Measurements from ENCODE around the gene GTF2H3.

The GTF2H3 gene

GRCh38 chr12:123648401-123648800, 14.8 kb downstream of the GTF2H3 start:
- no peak for DNase-seq

- DNase-seq: no peak
Observed at GRCh38 chr12:123654129-123654701, 20.6 kb downstream of the GTF2H3 start.

- DNase-seq: no peak
Observed at GRCh38 chr12:123655420-123655819, 21.8 kb downstream of the GTF2H3 start.

GRCh38 chr12:123656392-123656791, 22.8 kb downstream of the GTF2H3 start:
- no peak for DNase-seq

- no peak for DNase-seq
Observed at GRCh38 chr12:123657211-123657610, 23.6 kb downstream of the GTF2H3 start.

GRCh38 chr12:123659996-123660727, 26.5 kb downstream of the GTF2H3 start:
- peak; percentile 97 for DNase-seq

GRCh38 chr12:123667771-123668170, 34.1 kb downstream of the GTF2H3 start:
- no peak for DNase-seq

- peak; percentile 92 for DNase-seq
Observed at GRCh38 chr12:123670882-123671728, 37.5 kb downstream of the GTF2H3 start, which contains the start of gene TCTN2. TCTN2 (plus strand) TSS chr12:123671113; CDS start chr12:123671241, 128 bp downstream.

GRCh38 chr12:123671876-123672275, 38.2 kb downstream of the GTF2H3 start:
- peak; percentile 46 for DNase-seq

GRCh38 chr12:123675436-123675835, 41.8 kb downstream of the GTF2H3 start:
- no peak for DNase-seq

- no peak for DNase-seq
Observed at GRCh38 chr12:123676616-123677320, 43.1 kb downstream of the GTF2H3 start.

GRCh38 chr12:123678981-123679380, 45.4 kb downstream of the GTF2H3 start:
- no peak for DNase-seq

GRCh38 chr12:123681605-123682004, 48.0 kb downstream of the GTF2H3 start:
- DNase-seq: no peak

- DNase-seq: no peak
Observed at GRCh38 chr12:123683964-123684363, 50.3 kb downstream of the GTF2H3 start.

GRCh38 chr12:123686636-123687190, 53.1 kb downstream of the GTF2H3 start:
- no peak for DNase-seq

- no peak for DNase-seq
Observed at GRCh38 chr12:123690191-123690840, 56.7 kb downstream of the GTF2H3 start.

GRCh38 chr12:123696207-123696606, 62.6 kb downstream of the GTF2H3 start:
- no peak for DNase-seq

- no peak for DNase-seq
Observed at GRCh38 chr12:123696646-123697045, 63.0 kb downstream of the GTF2H3 start.

- no peak for DNase-seq
Observed at GRCh38 chr12:123705935-123706334, 72.3 kb downstream of the GTF2H3 start.

GRCh38 chr12:123707466-123707865, 73.8 kb downstream of the GTF2H3 start:
- no peak for DNase-seq

All from HCEC 1CT (cell line).